Stimulated activated naive B cell treated with anti-CD40 and anti-IgM and Interleukin-4, amounts not matched to agents 10 μg/mL and 1 μg/mL and 100 μg/mL, for 72 hours (primary cell): ENCODE data around the gene CCDC136.
A peak's percentile ranks its signal among the peaks of the same experiment; 100 is the strongest.

Experiments used
- ATAC-seq, 2 donors: fragments of 150-1000 bp; cut with Tn5 transposase; replicated peaks; 2 replicates each; pipeline ENCODE4 v1.10.0; 2021; ENCODE audit warnings: moderate library complexity in 1 of 2
- DNase-seq: peaks from one replicate; pipeline ENCODE4 v3.0.0; 2021
- H3K27ac Mint-ChIP-seq: one replicate; pipeline ENCODE4 v1.8.0; 2022; ENCODE audit warnings: mild to moderate bottlenecking, mixed read lengths
- H3K27me3 Mint-ChIP-seq, 2 donors: one replicate each; pipeline ENCODE4 v1.8.0; 2022; ENCODE audit warnings: mixed read lengths in 2 of 2
- H3K36me3 Mint-ChIP-seq, 2 donors: one replicate each; pipeline ENCODE4 v1.8.0; 2022; ENCODE audit warnings: mixed read lengths in 2 of 2, mild to moderate bottlenecking in 1 of 2
- H3K4me1 Mint-ChIP-seq, 2 donors: one replicate each; pipeline ENCODE4 v1.8.0; 2022; ENCODE audit warnings: mixed read lengths in 2 of 2, mild to moderate bottlenecking in 1 of 2
- H3K4me3 Mint-ChIP-seq, 2 donors: one replicate each; pipeline ENCODE4 v1.8.0; 2022; ENCODE audit warnings: mild to moderate bottlenecking in 2 of 2, mixed read lengths in 2 of 2, moderate library complexity in 1 of 2
- H3K9me3 Mint-ChIP-seq, 2 donors: one replicate each; pipeline ENCODE4 v1.8.0; 2022; ENCODE audit warnings: mixed read lengths in 2 of 2, mild to moderate bottlenecking in 1 of 2

Gene CCDC136

DNA sequence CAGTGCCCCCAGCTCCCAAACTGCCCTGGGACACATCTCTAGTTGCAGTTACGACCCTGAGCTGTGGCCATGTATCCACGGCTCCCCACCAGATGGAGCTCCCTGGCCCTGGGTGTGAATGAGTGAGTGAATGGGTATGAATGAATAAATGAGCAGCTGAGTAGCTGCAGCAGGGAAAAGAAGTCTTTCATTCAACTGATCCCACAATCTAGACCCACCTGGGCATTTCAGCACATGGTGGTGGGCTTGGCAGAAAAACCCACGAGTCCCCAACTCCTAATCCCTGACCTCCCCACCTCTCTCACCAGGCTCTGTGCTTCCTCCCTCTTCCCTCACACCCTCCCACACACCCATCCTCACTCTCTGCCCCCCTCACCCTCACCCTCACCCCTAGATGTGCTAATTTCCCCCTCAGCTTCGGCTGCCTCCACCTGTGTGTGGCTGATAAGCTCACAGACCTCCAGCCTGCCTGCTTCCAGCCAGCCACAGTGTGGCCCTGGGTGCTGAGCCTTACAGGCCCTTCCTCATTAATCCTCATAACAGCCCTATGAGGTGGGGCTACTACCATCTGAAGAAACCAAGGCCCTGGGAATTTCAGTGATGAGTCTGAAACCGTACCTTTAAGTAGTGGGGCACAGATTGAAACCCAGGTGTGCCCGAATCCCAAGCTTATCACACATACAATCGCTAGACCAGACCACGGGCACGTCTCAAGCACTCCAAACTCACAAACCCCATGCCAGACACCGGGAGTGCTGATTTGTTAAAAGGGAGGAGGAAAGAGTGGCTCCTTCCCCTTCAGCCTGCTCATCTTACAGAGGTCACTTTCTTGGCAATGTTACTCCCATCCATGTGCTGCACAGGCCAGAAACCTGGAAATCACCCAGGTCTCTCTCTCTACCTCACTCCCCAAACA is 68.6 kb downstream of the CCDC136 start:
- DNase-seq (no peak), ATAC-seq (no peak)
- Mint-ChIP-seq H3K4me1 (peaks cover 22 to 30% of the 10 kb centered on the region in 2 donors), H3K9me3 (no peaks in the 10 kb centered on the region), H3K4me3 (no peak overlapping the region), H3K36me3 (peaks cover 8 to 10% of the 10 kb centered on the region in 2 donors), H3K27me3 (no peaks in the 10 kb centered on the region), H3K27ac (peak overlapping the region; percentile 60)

DNA sequence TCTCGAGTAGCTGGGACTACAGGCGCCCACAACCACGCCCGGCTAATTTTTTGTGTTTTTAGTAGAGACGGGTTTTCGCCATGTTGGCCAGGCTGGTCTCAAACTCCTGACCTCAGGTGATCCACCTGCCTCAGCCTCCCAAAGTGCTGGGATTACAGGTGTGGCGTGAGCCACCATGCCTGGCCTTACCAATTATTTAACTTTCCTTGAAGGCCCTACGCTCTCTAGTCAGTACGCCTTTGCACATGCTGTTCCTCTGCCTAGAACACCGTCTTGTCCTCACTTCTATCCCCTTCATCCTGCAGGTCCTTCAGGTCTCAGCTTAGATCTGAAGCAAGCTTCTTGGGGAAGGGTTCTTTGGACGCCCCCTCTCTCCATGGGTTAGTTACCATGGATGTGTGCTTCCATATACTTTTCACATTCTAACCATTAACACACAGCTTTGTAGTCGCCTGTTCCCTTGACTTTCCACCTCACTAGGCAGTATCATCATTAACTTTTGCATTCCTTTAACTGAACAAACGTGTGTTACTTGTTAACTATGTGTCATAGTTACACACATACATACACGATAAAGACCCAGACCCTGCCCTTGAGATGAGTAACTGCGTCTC is 70.3 kb downstream of the CCDC136 start:
- peak overlapping the region; percentile 98 for H3K27ac Mint-ChIP-seq
- H3K36me3 Mint-ChIP-seq, result peaks cover 19 to 26% of the 10 kb centered on the region in 2 donors
- DNase-seq, result no peak
- H3K9me3 Mint-ChIP-seq, result no peaks in the 10 kb centered on the region
- no peak for ATAC-seq
- peaks cover 31 to 43% of the 10 kb centered on the region in 2 donors for H3K4me1 Mint-ChIP-seq
- no peaks in the 10 kb centered on the region for H3K27me3 Mint-ChIP-seq
- H3K4me3 Mint-ChIP-seq, result peak overlapping the region; percentile 85 to 94

DNA sequence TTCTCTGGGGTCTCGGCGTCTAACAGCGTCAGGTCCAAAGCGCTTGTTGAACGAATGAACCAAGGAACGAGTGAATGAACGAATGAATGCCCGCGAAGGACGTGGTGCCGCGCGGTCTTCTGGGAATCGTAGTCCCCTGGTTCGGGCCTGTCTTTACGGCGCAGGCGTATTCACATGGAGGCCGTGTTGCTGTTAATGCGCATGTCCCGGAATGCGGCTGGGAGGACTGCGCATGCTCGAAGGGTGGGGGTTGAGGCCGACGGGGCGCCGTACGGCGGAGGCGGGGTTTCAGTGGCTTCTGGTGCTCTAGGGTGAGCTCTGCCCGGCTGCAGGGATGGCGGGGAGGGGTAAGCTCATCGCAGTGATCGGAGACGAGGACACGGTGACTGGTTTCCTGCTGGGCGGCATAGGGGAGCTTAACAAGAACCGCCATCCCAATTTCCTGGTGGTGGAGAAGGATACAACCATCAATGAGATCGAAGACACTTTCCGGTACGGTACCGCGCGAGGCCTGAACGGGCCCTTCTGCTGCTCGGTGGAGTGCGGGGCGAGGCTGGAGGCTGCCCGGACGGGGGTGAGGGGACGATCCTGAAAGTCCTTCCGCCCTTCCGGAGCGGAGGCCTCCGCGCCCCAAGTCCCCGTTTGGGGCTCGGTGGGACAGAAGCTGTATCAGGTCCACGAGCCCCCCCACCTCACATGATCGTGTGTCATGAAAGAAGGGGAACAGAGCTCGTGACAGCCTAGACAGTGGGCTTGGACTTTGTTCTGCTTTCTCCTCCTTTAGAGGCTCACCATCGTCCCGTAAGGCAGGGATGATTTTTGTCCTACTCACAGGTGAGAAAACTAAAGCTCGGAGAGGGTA is 71.0 kb downstream of the CCDC136 start, which contains the start of gene ATP6V1F:
Gene ATP6V1F (plus strand): TSS at position 286 of the 862 bp plus-strand sequence. CDS start 49 bp downstream, at position 335.
- Mint-ChIP-seq H3K4me1 (peaks cover 35 to 47% of the 10 kb centered on the region in 2 donors), H3K9me3 (no peaks in the 10 kb centered on the region), H3K27me3 (peaks cover 0 to 3% of the 10 kb centered on the region in 2 donors), H3K27ac (peak within 1 kb of the TSS; percentile 98), H3K4me3 (peak within 1 kb of the TSS; percentile 85 to 94), H3K36me3 (peaks cover 25 to 31% of the 10 kb centered on the region in 2 donors)
- DNase-seq (peak; percentile 98), ATAC-seq (peak; percentile 89 to 92)

DNA sequence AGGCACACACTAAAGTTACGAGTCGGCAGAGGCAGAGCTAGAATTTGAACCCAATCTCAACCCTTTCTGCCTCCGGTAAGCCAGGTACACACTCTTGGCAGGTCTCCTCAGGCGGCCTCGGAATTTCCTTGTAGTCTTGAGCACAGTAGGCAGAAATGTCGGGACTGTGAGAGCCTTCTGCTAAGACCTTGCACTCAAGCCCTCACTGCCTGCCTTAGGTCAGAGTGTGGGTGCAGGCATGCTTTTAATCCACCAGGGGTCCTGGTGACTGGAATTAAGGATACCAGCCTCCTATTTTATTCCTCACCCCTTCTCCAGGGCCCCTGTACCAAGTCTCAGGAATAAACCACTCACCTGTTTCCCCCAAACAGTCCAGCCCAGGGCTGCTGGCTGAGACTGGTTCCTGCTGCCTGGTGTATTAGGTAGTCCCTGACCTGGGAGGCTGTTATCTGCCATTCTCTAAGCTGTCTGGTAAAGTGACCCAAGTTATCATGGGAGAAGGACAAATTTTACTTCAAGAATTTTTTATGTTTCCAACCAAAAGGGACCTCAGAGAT is 71.7 kb downstream of the CCDC136 start:
- Mint-ChIP-seq H3K27ac (peak overlapping the region; percentile 98), H3K27me3 (peaks cover 0 to 5% of the 10 kb centered on the region in 2 donors)
- DNase-seq, result peak; percentile 26

DNA sequence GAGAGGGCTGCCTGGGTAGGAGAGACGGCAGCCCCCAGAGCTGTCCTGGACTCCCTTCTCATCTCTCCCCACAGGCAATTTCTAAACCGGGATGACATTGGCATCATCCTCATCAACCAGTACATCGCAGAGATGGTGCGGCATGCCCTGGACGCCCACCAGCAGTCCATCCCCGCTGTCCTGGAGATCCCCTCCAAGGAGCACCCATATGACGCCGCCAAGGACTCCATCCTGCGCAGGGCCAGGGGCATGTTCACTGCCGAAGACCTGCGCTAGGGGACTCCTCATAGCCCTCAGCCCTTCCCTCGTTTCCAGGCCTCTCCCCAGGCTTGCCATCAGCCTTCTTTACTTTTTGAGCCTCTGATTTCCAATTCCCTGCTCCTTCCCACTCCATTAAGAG is 73.5 kb downstream of the CCDC136 start:
- Mint-ChIP-seq H3K4me1 (peaks cover 40 to 68% of the 10 kb centered on the region in 2 donors), H3K4me3 (no peak overlapping the region), H3K36me3 (peaks cover 32 to 39% of the 10 kb centered on the region in 2 donors), H3K9me3 (no peaks in the 10 kb centered on the region), H3K27me3 (peaks cover 4 to 9% of the 10 kb centered on the region in 2 donors), H3K27ac (no peak overlapping the region)
- ATAC-seq, result no peak
- no peak for DNase-seq

More for the DNA sequence above, 71.7 kb downstream of the CCDC136 start:
- Mint-ChIP-seq H3K4me1 (peaks cover 40 to 54% of the 10 kb centered on the region in 2 donors), H3K4me3 (peak overlapping the region; percentile 85 to 94), H3K36me3 (peaks cover 29 to 36% of the 10 kb centered on the region in 2 donors), H3K9me3 (no peaks in the 10 kb centered on the region)
- peak; percentile 50 to 63 for ATAC-seq

DNA sequence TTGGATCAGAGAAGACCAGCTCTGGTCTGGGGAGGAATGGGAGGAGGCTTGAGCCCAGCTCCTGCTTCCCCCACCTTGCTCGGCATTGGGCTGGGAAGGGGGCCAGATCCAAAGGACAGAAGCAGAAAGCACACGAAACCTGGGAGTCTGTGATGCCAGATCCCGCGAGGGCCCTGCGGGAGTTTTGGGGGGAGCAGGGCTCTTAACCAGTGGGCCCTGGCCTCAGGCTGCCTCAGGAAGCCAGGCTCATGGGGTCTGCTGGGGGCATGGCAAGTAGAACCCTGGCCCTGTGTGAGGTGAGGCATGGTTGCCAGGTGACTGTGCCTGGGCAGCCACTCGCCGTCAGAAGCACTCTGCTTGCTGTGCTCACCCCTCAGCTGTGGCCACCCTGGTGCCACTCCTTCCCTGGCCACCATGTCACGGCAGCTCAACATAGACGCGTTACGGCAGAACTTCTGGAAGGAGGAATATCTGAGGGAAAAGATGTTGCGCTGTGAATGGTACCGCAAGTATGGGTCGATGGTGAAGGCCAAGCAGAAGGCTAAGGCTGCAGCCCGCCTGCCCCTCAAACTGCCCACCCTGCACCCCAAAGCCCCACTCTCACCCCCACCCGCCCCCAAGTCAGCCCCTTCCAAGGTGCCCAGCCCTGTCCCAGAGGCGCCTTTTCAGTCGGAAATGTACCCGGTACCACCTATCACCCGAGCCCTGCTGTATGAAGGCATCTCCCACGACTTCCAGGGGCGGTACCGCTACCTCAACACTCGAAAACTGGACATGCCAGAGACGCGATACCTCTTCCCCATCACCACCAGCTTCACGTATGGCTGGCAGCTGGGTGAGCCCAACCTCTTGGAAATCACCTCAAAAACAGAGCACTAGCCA is 74.5 kb downstream of the CCDC136 start:
- H3K9me3 Mint-ChIP-seq, result no peaks in the 10 kb centered on the region
- no peak overlapping the region for H3K4me3 Mint-ChIP-seq
- no peak overlapping the region for H3K27ac Mint-ChIP-seq
- DNase-seq (no peak), ATAC-seq (no peak)
- peaks cover 10 to 18% of the 10 kb centered on the region in 2 donors for H3K27me3 Mint-ChIP-seq
- H3K36me3 Mint-ChIP-seq, result peaks cover 32 to 39% of the 10 kb centered on the region in 2 donors
- peaks cover 39 to 67% of the 10 kb centered on the region in 2 donors for H3K4me1 Mint-ChIP-seq

DNA sequence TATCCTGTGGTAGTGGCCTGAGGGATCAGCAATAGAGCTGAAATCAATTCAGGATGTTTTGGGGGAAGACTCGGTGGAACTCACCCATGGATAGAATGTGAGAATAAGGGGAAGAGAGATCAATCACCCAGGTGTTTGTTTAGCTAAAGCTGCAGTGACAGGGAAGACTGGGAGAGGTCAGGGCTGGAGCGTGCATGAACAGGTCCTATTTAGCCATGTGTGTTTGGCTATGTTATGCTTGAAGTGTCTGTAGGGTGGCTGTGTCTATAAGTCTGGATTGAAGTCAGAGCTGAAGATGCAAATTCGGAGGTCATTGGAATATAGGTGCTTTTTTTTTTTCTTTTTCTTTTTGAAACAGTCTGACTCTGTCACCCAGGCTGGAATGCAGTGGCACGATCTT is 75.5 kb downstream of the CCDC136 start:
- peaks cover 36 to 64% of the 10 kb centered on the region in 2 donors for H3K4me1 Mint-ChIP-seq
- DNase-seq (no peak), ATAC-seq (no peak)
- H3K27me3 Mint-ChIP-seq, result peaks cover 10 to 19% of the 10 kb centered on the region in 2 donors
- H3K4me3 Mint-ChIP-seq, result no peak overlapping the region
- no peaks in the 10 kb centered on the region for H3K9me3 Mint-ChIP-seq
- H3K27ac Mint-ChIP-seq, result no peak overlapping the region
- peaks cover 32 to 39% of the 10 kb centered on the region in 2 donors for H3K36me3 Mint-ChIP-seq

DNA sequence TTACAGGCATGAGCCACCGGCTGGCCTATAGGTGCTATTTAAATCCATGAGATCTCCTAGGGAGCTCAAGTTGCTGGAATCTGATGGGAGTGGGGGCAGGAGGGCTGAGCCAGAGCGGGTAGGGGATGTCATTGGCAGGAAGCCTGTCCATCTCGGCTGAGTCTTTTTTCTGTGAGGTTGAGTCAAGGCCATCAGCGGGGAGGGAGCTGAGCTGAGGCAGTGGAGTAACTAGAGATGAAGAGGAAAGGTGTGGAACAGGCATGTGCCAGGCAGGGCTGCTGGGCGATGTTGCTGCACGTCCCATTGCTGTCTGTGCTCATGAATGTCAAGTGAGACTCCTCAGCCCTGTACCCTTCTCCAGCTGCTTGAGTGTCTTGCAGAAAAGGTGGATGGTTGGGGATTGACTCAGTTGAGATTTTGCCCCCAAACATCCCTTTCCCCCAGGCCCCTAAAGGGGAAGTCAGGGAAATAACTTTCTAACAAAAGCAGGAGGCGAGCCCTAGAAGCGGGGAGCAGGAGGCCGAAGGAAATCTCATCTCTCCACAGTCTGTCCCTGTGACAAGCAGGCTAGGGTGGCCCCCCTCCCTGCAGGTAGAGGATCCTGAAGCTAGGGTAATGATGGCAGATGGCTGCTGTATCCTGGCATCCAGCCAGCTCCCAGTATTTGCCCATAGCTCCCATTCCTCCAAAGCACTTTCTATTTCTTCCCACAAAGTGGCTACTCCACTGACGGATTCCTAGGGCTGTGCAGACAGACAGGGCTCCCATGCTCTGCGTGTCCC is 76.3 kb downstream of the CCDC136 start:
- ATAC-seq, result no peak
- Mint-ChIP-seq H3K27me3 (peaks cover 10 to 19% of the 10 kb centered on the region in 2 donors), H3K27ac (no peak overlapping the region), H3K4me1 (peaks cover 33 to 60% of the 10 kb centered on the region in 2 donors), H3K36me3 (peaks cover 29 to 35% of the 10 kb centered on the region in 2 donors), H3K4me3 (peak overlapping the region; percentile 62 to 79), H3K9me3 (no peaks in the 10 kb centered on the region)
- DNase-seq, result no peak

DNA sequence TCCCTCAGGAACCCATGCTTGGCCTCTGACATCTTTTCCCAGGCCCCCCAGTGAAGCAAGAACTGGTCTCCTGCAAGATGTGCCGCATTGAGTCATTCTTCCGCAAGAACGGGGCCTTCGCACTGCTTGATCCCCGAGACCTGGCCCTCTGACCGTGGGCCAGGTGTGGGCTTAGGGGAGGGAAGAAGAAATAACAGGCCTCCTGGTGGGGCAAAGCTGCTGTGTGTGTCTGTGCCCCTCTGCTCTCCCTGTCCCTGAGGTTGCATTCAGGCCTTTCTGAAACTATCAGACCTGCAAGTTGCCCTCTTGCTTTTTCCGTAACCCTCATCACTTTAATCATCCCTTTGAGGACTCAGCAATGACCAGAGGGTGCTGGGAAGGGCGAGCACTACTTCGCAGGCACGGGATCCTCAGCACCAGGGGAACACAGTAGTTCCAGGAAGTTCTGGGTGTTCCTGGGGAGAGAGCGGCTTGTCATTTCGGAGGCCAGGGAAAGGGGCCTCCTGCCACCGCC is 76.9 kb downstream of the CCDC136 start:
- H3K4me1 Mint-ChIP-seq, result peaks cover 32 to 57% of the 10 kb centered on the region in 2 donors

DNA sequence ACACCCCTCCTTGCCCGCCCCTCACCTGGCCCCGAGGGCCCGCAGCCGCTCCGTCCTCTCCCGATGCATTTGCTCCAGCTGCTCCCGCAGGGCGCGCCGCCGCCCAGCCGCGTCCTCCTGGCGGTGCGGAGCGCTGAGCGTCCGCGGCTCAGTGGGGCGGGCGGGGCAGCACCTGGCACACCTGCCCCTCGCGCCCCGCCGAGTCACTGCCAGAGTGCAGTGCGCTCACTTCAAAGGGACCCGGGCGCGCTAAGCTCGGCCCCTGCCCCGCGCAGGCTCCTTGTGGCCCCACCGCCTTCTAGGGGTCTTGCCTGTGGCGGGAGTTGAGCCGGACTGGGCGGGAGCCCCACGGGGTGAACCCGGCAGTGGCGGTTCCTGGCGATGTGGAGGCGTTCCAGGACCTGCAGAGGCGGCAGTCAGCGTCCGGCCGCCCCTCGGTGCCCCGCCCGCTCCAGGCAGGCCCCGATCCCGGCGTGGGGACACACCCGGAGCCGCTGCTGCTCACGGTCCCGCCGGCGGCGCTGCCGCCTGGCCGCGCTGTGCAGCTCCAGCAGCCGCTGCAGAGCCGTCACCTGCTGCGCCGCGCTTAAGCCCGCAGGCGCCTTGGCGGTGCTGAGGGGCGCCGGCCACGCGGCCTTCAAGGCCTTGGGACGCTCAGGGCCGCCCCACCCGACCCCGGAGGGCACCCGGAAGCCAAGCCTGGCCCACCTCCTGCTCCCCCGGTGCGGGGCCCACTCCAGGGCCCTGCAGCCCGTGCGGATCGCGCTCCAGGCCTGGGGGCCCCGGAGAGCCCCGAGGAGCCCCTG is 77.6 kb downstream of the CCDC136 start:
- ATAC-seq, result peak; percentile 88 to 90
- Mint-ChIP-seq H3K36me3 (peaks cover 29 to 35% of the 10 kb centered on the region in 2 donors), H3K9me3 (no peaks in the 10 kb centered on the region), H3K4me1 (peaks cover 31 to 53% of the 10 kb centered on the region in 2 donors), H3K27ac (no peak overlapping the region), H3K4me3 (peak overlapping the region; percentile 67 to 79), H3K27me3 (peaks cover 10 to 19% of the 10 kb centered on the region in 2 donors)
- peak; percentile 32 for DNase-seq

More for the DNA sequence above, 76.9 kb downstream of the CCDC136 start:
- no peak for DNase-seq
- peaks cover 10 to 19% of the 10 kb centered on the region in 2 donors for H3K27me3 Mint-ChIP-seq
- no peaks in the 10 kb centered on the region for H3K9me3 Mint-ChIP-seq
- no peak overlapping the region for H3K27ac Mint-ChIP-seq
- H3K4me3 Mint-ChIP-seq, result peak overlapping the region; percentile 67 to 79
- peaks cover 29 to 35% of the 10 kb centered on the region in 2 donors for H3K36me3 Mint-ChIP-seq
- peak in 1 of 2 donors; percentile 4 for ATAC-seq

DNA sequence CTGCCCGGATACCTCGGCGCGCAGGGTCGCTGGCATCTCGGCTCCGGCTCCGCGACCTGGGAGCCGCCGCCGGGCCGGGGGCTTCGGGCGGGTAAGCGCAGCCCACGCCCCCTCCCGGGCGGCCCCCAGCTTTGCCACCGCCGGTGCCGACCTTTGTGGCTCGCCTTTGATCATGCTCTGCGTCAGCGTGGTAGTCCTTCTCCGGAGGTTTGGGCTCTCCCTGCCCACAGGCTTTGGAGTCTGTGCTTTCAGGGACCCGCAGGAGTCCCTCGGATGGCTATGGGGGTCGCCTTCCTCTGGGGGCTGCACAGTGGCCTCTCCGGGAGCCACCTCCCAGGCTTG is 78.1 kb downstream of the CCDC136 start:
- peak; percentile 38 to 44 for ATAC-seq

More for the DNA sequence above, 78.1 kb downstream of the CCDC136 start:
- H3K4me3 Mint-ChIP-seq, result peak overlapping the region; percentile 69 to 77
- no peak overlapping the region for H3K27ac Mint-ChIP-seq
- H3K36me3 Mint-ChIP-seq, result peaks cover 29 to 34% of the 10 kb centered on the region in 2 donors
- no peaks in the 10 kb centered on the region for H3K9me3 Mint-ChIP-seq
- peaks cover 10 to 19% of the 10 kb centered on the region in 2 donors for H3K27me3 Mint-ChIP-seq
- DNase-seq, result no peak
- peaks cover 31 to 50% of the 10 kb centered on the region in 2 donors for H3K4me1 Mint-ChIP-seq
